Head of caudate nucleus (tissue), 42 donors: ENCODE measurements around the gene FGF19.

Source experiments
- DNase-seq, 42 donors: peaks; one replicate each; pipeline versions ENCODE4 v3.0.0 to v3.0.0-alpha.2; 2020 to 2021; ENCODE audit warnings: mixed read lengths in 7 of 42
- intact Hi-C: fragments of 100-400 bp; cut with DNase I; formaldehyde crosslinking; loops from one replicate; pipeline ENCODE4 v1.15.0; 2022

FGF19 gene

DNA sequence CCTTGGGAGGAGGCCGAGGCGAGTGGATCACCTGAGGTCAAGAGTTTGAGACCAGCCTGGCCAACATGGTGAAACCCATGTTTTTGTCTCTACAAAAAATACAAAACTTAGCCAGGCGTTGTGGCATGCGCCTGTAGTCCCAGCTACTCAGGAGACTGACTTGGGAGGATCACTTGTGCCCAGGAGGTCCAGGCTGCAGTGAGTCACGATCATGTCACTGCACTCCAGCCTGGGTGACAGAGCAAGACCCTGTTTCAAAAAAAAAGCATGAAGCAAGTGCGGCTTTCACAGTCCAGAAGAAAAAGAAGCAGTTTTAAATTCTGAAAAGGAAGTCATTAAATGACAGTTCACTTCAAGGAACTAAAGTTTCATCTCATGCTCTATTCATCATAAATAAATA, 21.6 kb downstream of the FGF19 start:
- DNase-seq, result no peak
- intact Hi-C loops, result loop anchor here (5.0 kb wide), 1 partner anchor 515 kb away; no protein-coding TSS in a partner anchor

DNA sequence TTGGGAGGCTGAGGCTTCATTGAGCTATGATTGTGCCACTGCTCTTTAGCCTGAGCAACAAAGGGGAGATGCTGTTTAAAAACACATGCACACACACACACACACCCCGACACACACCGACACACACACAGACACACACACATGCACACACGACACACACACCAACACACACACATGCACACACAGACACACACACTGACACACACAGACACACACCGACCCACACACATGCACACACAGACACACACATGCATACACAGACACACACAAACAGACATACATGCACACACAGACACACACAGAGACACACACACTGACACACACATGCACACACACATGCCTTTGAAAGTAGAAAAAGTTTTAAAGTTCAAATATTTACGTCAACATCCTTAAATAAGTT, 23.1 kb downstream of the FGF19 start:
- intact Hi-C loops, result loop anchor here (5.0 kb wide), 1 partner anchor 517 kb away; no protein-coding TSS in a partner anchor
- no peak for DNase-seq

DNA sequence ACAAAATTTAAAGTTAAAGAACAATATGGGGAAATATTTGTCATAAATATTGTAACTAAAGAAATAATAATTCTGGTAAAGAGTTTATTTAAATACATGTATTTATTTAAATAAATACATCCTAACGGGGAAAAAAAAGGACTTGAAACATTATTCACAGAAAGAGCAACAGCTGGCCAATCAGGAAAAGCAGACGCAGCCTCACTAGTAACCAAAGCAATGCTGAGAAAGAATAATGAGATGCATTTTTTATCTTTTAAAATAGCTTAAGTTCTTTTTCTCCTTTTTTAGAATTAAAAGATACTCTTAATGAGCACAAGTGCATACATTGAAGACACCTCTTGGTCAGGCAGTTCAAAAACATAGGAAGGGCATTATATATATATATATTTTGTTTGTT, 26.1 kb downstream of the FGF19 start:
- no peak for DNase-seq
- intact Hi-C loops, result no loop called here

DNA sequence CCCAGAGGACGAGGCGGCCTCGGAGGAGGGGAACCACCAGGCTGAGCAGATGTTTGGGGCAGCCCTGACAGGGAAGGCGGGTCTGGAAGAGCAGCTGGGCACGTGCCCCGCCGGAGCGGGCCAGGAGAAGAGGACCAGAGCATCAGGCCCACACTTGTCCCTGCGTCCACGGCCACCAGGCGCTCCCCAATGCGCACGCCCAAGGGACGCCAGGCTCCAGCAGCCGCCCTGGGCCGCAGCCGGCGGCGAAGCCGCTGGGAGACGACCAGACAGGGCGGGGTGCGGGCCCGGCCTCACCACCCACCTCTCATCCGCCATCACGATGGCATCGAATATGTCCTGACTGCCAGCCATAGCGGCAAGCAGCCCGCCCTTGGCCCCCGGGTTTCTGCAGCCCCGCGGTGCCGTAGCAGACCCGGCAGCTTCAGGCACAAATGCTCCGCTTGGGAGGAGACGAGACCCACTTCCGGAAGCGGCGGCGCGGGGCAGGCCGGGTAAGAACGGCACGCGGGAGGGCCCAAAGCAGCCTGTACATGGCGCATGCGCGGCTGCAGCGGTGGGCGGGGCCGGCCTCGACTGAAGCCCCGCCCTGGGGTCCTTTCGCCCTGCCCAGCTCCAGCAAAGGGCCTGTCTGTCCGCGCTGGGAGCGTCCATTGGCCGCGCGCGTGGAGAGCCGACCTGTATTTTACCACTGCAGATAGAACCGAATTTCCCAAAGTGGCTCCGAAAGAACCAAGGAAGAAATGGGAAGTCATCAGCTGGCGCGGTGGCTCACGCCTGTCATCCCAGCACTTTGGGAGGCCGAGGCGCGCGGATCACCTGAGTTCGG, 28.7 kb downstream of the FGF19 start, which contains the start of gene LTO1:
TSS of gene LTO1 (minus strand) at position 468 of the 829 bp plus-strand sequence. CDS start at position 354, 114 bp downstream.
- peak; percentile 85 to 98 (median 95) for DNase-seq
- intact Hi-C loops, result no loop called here

DNA sequence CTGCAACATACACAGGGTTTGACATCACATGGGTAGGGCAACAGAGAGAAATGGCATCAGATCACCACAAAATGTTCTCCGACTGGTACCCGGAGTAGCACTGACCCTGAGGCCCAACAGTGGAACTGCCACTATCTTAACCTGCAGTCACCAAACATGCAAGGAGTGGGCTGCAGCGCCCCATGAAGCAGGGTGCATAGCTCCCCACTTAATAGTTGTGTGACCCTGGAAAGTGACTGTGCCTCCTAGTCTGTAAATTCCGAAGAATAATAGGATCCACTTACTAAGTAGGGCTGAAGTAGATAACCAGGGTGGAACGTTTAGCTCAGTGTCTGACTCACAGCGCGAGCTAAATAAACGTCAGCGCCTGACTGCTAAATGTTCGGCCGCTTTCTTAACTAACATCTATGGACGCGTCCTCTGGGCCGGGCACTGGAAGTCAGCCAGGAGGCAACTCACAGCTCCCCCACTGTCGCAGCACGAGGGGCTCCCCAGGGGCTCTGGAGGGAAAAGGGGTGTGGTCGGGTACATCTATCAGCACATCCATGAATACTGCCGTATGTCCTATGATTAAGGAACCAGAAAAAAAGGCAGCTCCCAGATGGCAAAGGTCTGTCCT, 29.4 kb downstream of the FGF19 start:
- no peak for DNase-seq
- intact Hi-C loops, result no loop called here

DNA sequence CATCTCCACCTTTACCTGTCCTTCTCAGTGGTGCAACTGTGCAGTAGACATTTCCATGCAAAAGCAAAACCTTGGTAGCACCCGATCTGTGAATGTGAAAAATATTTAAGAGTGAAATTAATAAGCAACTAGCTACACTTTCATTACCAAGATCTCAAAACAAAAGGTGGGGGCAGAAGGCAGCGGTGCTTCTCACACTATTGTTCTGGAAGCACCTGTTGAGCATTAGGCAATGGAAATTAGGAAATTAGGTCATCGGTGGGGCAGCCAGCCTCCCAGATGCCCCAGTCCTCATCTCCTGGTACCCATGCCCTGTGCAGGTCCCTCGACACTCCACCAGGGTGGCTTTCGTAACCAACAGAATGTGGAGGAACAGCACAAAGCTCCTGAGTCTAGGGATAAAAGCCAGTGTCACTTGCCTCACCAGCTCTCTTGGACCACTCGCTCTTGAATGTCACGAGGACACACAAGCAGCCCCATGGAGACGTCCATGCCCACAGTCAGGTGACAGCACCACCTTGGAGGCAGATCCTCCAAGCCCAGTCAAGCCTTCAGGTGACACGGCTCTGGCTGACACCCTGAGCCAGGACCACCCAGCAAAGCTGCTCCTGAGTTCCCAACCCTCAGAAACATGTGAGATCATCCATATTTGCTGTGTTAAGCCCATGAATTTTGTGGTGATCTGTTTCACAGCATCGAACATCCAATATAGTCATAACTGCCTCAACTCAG, 31.9 kb downstream of the FGF19 start:
- intact Hi-C loops, result no loop called here

DNA sequence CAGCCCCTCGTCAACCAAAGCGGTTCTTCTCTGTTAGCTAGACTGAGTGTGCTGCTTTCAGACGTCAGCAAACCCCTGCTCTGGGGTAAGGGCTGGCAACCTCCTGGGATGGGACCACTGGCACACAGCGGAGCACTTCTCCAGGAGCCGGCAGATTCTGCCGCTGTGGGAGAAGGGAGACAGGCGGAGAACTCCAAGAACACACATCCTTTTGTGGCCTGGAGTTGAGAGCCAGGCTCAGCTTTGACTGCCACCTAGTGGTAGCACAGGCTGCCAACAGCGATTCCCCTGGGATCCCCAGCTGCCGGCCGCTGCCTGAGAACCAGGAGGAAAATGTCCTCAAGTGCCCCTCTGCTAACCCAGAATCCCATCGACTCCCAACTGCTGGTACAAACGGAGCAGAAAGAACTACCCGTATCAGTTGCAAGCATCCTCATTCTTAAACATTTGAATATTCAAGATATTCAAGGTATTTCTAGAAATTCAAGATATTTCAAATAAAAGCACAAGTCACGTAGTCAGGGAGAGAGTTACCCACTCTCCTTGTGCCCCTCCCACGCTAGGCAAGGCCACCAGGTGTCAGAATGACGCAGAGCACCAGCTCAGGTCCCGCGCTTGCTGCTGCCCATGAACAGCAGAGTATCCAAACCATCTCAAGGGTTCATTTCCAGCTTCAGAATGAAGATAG, 33.5 kb downstream of the FGF19 start:
- intact Hi-C loops, result no loop called here
- peak; percentile 80 to 95 (median 89) for DNase-seq

More for the DNA sequence above, 31.9 kb downstream of the FGF19 start:
- DNase-seq, result no peak

DNA sequence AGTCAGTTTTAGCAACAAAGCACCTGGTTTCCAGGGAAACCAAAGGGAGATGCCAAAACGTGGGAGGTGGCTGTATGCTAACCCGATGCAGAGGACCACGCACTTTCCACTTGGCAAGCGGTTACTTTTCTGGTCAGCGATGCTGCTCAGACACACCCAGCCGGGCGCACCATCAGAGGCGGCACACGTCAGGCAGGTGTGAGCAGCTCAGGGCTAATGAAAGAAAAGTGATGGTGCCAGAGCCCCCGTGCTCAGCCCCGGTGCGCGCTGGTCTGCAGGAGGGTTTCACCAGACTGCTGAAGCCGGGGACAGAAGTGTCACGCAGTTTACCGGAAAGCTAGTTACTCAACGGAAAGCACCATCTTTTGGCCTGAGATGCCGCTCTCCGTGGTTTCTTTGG, 34.3 kb downstream of the FGF19 start:
- no peak for DNase-seq
- intact Hi-C loops, result no loop called here

DNA sequence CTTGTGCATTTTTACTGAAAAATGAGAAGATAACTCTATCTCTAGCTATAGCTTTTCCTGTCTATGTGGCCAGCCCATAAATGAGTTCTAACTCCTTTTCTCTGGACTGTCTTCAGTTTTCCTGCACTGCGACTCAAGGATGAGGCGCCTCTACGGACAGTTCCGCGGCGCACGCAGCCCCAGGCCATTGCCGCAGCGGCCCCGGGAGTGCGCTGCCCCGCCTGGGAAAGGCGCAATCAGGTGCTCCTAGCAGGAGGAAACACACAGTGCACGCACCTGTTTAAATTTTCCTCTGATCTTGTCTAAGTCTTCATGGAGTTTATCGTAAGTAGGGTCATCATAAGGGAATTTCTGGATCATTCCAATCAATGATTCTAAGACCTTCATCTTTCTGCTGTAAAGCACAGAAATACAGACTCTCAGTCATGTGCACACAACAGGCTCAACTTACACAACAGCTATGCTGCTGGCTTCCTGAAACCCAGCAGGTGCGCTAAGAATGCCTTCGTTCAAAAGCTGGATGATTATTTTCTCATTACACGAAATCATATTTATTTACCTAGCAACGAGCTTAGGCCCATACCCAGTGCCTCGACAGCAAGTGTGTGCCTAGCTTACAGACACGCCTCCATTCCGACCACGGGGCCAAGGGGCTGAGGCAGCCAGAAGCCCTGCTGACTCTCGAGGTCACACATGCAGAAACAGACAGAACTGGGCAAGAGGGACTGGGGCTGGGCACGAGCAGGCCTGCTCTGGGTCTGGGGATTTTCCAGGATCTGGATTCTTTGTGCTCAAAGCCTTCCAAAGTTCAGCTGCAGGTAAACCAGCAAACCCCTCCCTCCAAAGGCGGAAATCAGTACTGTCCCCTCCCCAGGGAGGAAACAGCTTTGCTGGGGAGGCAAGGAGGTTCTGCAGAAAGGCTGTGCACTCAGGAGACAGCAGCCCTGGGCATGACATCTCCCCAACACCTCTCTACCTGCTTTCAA, 35.9 kb downstream of the FGF19 start:
- intact Hi-C loops, result no loop called here
- DNase-seq, result no peak

DNA sequence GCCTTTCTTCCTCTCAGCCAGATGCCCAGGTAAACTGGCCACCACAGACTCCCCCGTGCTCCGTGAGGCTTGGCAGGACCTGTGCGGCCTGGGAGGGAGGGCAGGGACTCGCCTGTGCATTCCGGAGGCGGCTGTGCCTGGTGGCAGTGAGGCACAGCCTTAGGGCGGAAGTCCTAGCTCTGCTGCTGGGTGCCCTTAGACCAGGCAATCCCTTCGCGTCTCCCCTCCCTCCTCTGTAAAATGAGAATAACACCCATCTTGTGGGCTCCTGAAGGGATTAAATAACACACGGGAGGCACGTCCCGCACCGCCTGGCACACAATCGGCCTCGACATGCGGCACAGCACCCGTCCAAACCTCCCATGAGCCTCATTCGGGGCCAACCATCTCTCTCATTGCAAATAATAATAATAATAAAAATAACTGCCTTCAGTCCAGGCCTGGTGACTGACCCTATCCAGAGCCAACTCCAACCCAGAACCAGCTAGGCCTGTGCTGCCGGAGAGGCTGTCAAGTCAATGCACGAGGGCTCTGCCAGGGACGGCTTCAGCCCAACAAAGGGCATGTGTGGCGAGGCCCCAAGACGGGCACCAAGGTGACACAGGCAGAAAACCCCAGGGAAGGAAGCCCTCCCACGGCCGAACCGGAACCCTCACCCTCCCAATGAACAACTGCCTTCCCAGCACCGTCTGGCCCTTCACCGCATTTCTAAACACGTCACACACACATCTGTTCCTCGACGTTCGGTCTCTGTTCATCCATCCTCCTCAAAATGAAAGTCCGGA, 36.9 kb downstream of the FGF19 start:
- intact Hi-C loops, result no loop called here
- no peak for DNase-seq

DNA sequence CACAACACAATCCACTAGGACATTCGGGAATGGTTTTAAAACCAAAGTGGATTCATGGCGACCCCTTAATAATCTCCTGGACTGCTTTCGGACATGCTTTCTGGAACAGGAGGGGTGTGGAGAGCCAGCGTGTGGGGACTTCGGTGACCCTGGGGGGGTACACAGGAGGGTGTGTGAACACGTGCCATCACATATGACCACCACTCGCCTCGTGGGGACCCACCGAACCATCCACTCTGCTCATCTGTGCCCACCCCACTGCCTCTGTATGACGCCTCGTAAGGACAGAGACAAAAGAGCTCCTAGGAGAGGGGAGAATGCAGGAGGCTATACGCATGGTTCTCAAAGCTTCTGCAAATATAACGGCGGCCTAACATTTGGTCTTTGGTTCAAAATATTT, 37.6 kb downstream of the FGF19 start:
- intact Hi-C loops, result no loop called here
- peak in 1 of 42 donors; percentile 16 for DNase-seq

DNA sequence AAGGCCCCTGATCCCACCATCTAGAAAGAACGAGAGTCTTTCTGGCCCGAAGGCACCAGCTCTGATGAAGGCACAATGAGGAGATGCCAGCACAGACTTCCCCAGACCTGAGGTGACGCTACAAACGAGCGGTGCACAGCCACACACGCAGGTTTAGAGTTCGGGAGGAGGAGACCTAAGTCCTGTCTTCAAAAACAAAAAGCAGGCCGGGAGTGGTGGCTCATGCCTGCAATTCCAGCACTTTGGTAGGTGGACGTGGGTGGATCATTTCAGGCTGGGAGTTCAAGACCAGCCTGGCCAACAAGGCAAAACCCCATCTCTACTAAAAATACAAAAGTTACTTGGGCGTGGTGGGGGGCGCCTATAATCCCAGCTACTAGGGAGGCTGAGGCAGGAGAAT, 38.2 kb downstream of the FGF19 start:
- DNase-seq, result no peak
- intact Hi-C loops, result no loop called here

DNA sequence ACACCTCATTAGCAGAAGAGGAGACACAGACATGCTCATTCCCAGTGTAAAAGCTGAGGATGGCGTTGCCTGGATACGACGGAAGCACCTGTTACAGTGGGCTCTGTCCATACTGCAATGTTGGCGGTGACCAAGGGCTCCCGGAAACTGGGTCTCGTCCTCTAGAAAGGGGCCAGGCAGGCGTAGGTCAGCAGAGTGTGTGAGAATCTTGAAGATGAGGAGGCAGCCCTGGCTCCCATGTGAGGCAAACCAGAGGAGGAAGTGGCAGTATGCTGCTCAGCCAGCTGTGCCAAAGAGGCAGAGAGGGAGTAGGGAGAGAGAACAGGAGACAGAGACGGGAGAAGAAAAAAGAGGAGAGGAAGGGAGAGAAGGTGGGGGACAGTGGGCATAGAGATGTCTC, 38.9 kb downstream of the FGF19 start:
- intact Hi-C loops, result no loop called here
- DNase-seq, result no peak

DNA sequence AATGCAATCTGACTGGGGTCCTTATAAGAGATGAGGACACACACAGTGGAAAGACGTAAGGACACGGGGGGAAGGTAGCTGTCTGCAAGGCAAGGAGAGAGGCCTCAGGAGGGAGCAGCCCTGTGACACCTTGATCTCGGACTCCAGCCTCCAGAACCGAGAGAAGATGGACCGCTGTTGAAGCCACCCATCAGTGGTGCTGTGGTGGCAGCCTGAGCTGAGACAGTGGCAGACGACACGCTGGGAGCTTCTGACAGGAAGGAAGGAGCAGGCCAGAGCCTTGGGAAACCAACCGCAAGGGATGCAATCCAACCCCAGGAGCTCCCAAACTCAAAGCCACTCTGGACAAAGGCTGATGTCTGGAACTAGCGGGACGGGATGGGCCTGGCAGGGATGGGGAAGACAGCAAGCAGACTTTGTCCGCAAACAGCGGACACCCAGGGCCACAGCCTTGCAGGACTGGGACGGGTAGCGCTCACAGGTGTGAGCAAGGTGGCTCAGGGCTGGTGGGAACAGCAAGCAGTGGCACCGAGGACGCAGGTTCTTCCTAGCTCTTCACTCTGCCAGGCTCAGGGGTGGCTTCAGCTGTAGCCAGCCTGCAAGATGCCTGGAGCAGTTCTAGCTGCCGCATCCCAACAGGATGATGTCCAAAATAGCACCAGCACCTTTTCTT, 39.6 kb downstream of the FGF19 start:
- intact Hi-C loops, result no loop called here
- DNase-seq, result no peak

DNA sequence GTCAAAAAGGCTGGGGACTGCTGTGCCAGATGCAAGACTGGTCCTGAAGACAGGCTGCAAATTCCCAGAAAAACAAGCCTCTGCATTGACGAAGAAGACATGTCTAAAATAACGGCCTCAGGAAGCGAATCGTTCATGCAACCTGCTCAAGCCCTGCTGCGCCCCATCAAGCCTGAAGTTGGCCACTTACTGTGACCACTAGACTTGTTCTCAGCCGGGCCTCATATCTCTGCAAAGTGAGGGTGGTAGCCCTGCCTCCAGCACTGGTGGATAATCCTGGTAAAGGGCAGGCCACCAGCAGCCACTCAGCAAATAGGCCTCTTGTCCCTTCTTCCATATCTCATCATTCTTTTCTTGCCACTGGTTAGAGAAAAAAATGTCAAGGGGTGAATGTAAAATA, 40.5 kb downstream of the FGF19 start:
- intact Hi-C loops, result no loop called here
- no peak for DNase-seq

DNA sequence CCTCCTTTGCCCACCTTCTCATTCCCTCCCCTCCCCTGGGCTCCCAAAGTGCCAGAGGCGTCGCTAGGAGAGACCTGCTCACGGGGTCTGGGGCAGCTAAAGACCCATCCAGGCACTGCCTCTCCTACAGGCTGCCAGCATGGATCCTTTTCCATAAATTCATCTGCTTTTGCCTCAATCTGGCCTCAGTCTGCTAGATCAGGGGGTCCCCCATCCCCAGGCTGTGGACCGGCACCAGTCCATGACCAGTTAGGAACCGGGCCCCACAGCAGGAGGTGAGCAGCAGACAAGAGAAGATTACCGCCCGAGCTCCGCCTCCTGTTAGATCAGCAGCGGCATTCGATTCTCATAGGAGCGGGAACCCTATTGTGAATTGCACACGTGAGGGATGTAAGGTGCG, 41.0 kb downstream of the FGF19 start:
- intact Hi-C loops, result no loop called here
- DNase-seq, result no peak
